ENCODE measurements around the gene PSME4. TPM values are rescaled to one million over a fixed set of nuclear protein-coding genes. Genes with fewer than 3 reads are reported as not detected.

The PSME4 gene
- total RNA-seq, 1 donor from 2014 or later, result 44.3 TPM

DNA sequence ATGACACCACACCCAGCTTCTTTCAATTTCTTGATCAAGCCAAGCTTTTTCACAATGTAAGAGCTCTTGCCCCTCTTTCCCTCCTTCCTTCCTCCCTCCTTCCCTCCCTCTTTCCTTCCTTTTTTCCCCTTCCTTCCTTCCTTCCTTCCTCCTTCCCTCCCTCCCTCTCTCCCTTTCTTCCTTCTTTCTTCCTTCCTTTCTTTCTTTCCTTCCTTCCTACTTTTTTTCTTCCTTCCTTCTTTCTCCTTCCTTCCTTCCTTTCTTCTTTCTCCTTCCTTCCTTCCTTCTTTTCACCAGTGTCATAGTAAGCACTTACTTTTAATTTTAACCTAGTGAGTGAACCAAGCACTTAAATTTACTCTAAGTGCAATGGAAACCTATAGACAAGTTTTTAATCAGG lies 21.2 kb upstream of the PSME4 start:
- H3K27me3 ChIP-seq (ENCODE audit: control insufficient read depth, insufficient read depth, low read length), result no peaks in the 10 kb centered on the region
- TF ChIP-seq, protein P1, sequence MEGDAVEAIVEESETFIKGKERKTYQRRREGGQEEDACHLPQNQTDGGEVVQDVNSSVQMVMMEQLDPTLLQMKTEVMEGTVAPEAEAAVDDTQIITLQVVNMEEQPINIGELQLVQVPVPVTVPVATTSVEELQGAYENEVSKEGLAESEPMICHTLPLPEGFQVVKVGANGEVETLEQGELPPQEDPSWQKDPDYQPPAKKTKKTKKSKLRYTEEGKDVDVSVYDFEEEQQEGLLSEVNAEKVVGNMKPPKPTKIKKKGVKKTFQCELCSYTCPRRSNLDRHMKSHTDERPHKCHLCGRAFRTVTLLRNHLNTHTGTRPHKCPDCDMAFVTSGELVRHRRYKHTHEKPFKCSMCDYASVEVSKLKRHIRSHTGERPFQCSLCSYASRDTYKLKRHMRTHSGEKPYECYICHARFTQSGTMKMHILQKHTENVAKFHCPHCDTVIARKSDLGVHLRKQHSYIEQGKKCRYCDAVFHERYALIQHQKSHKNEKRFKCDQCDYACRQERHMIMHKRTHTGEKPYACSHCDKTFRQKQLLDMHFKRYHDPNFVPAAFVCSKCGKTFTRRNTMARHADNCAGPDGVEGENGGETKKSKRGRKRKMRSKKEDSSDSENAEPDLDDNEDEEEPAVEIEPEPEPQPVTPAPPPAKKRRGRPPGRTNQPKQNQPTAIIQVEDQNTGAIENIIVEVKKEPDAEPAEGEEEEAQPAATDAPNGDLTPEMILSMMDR (IDR thresholded peaks at IDR 0.05; ENCODE audit: insufficient read depth, low read length, poor library complexity, severe bottlenecking), result no peak
- no peak for DNase-seq (ENCODE audit: low read depth)
- no peaks in the 10 kb centered on the region for H3K36me3 ChIP-seq (ENCODE audit: control insufficient read depth, insufficient read depth, low read length)
- no peak overlapping the region for H3K4me3 ChIP-seq (ENCODE audit: low read depth, low read length)

DNA sequence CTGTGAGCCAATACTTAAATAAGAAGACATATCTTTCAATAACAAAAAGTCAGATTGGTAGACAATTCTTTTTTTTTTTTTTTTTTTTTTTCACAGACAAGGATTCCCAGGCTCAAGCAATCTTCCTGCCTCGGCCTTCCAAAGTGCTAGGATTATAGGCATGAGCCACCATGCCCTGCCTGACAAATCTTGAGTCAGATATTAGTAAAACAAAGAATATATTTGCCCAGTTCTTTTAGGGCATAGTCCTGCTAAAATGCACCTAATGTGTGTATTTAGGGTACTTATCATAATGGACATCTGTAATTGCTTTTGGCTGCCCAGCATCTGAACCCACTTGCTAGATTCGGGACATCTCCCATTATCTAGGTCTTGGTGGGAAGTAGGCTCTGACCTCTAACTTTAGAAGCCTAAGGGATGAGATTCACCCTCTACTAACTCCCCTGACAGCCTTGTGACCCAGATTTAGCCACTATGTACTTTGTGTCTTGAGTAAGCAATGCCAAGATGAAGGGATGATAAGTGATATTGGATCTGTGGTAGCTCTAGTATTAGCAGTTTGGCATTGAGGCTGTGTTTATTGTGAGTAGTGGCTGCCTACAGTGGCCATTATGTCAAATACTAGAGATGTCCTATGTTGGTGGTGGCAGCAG lies 18.5 kb upstream of the PSME4 start:
- TF ChIP-seq, protein P1 (IDR thresholded peaks at IDR 0.05; ENCODE audit: insufficient read depth, low read length, poor library complexity, severe bottlenecking), result no peak
- Histone ChIP-seq H3K27me3 (ENCODE audit: control insufficient read depth, insufficient read depth, low read length) (no peaks in the 10 kb centered on the region), H3K4me3 (ENCODE audit: low read depth, low read length) (no peak overlapping the region), H3K36me3 (ENCODE audit: control insufficient read depth, insufficient read depth, low read length) (no peaks in the 10 kb centered on the region)
- no peak for DNase-seq (ENCODE audit: low read depth)

DNA sequence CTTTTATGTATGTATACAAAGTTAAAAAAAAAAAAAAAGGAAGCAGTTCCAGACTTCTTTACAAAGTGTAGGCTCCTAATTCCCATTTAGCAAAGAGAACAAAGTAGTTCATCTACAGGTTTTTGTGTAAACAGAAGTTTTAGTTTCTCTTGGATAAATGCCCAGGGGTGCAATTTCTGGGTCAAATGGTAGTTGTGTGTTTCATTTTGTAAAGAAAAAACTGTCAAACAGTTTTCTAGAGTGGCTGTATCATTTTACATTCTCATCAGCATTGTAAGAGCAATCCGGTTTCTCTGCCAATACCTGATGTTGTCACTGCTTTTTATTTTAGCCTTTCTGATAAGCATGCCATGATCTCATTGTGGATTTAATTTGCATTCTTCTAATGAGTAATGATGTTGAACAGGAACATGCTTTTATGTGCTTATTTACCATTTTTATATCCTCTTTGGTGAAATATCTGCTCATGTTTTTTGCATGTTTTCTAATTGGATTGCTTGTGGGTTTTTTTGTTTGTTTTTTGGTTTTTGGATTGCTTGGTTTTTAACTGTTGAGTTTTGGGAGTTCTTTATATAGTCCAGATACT lies 16.6 kb upstream of the PSME4 start:
- Histone ChIP-seq H3K4me3 (ENCODE audit: low read depth, low read length) (no peak overlapping the region), H3K27me3 (ENCODE audit: control insufficient read depth, insufficient read depth, low read length) (no peaks in the 10 kb centered on the region), H3K36me3 (ENCODE audit: control insufficient read depth, insufficient read depth, low read length) (no peaks in the 10 kb centered on the region)
- TF ChIP-seq, protein P1 (IDR thresholded peaks at IDR 0.05; ENCODE audit: insufficient read depth, low read length, poor library complexity, severe bottlenecking), result no peak
- DNase-seq (ENCODE audit: low read depth), result no peak

DNA sequence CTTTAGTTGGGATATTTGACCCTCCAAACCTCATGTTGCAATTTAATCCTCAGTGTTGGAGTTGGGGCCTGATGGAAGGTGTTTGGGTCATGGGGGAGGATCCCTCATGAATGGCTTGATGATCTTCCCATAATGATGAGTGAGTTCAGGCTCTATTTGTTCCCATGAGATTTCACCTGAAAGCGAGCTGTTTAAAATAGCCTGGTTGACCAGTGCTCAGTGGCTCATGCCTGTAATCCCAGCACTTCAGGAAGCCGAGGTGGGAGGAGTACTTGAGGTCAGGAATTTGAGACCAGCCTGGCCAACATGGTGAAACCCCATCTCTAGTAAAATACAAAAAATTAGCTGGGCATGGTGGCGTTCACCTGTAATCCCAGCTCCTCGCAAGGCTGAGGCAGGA lies 14.9 kb upstream of the PSME4 start:
- DNase-seq (ENCODE audit: low read depth), result no peak
- TF ChIP-seq, protein P1 (IDR thresholded peaks at IDR 0.05; ENCODE audit: insufficient read depth, low read length, poor library complexity, severe bottlenecking), result no peak
- Histone ChIP-seq H3K4me3 (ENCODE audit: low read depth, low read length) (no peak overlapping the region), H3K36me3 (ENCODE audit: control insufficient read depth, insufficient read depth, low read length) (no peaks in the 10 kb centered on the region), H3K27me3 (ENCODE audit: control insufficient read depth, insufficient read depth, low read length) (no peaks in the 10 kb centered on the region)

DNA sequence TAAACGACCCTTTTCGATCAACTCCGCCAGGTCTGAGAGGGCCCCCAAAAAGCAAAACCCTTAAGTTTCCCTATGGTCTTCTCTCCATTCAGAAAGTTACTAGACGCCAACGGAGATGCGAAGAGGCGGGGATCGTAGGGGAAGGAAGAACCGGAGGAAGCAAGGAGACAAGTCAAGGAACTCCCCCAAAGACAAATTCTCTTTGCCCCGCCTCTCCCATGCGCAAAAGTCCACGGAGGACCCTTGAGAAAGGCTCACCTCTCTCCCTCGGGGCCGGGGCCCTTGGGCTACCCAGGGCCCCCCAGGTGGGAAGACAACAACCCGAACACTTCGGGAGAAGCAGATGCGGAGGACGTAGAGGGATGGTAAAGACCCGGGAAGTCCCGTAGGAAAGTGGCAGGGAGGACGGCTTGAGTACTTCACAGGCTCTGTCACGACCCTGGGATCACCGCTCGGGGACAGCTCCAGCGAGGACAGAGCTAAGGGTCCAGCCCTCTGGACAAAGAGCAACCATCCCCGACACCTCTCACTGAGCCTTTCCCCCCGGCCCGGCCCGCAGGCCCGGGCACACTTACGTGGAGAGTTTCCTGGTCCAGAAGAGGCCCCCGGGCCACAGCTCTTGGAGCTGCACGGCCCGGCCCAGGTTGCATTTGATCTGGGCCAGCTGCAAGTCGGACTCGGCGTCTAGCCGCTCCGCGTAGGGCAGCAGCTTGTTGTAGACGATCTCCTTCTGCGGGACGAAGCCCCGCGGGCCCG lies 647 bp downstream of the PSME4 start:
- TF ChIP-seq, protein P1 (IDR thresholded peaks at IDR 0.05; ENCODE audit: insufficient read depth, low read length, poor library complexity, severe bottlenecking), result no peak
- no peaks in the 10 kb centered on the region for H3K36me3 ChIP-seq (ENCODE audit: control insufficient read depth, insufficient read depth, low read length)
- no peak for DNase-seq (ENCODE audit: low read depth)
- peak overlapping the region; percentile 83 for H3K4me3 ChIP-seq (ENCODE audit: low read depth, low read length)
- no peaks in the 10 kb centered on the region for H3K27me3 ChIP-seq (ENCODE audit: control insufficient read depth, insufficient read depth, low read length)
